ENCODE data around the gene TARDBP. TPM values are rescaled to one million over a fixed set of nuclear protein-coding genes. Genes with fewer than 3 reads are reported as not detected.
A peak's percentile ranks its signal among the peaks of the same experiment; 100 is the strongest.

TARDBP gene
- 100 to 1,000 TPM; 118 to 265 (median 172) TPM for total RNA-seq

GRCh38 chr1:11012260-11013159 is at the start of gene TARDBP:
Gene TARDBP, plus strand, starts transcription at chr1:11012654. Its CDS starts 1,074 bp downstream, at chr1:11013728.
- peaks cover 37 to 38% of the 10 kb centered on the region in 2 donors for H3K36me3 ChIP-seq
- TF ChIP-seq POLR2A (IDR thresholded peaks at IDR 0.05), result peak; percentile 94 to 95
- peak in 2 of 6 experiments; percentile 2 to 9 for TF ChIP-seq CTCF (IDR thresholded peaks at IDR 0.05)
- no peaks in the 10 kb centered on the region for H3K9me3 ChIP-seq
- H3K4me1 ChIP-seq, result peaks cover 20% of the 10 kb centered on the region in 2 donors
- peak within 1 kb of the TSS; percentile 85 to 100 (median 85) for H3K4me3 ChIP-seq (replicated peaks in 1 of 3)
- DNase-seq, result peak; percentile 87 to 88
- peak within 1 kb of the TSS; percentile 92 to 95 (median 92) for H3K27ac ChIP-seq
- 0 to 1% methylated on average over 26 to 39 of the region's 94 CpGs for WGBS, 2 donors
- H3K27me3 ChIP-seq, result no peaks in the 10 kb centered on the region
- intact Hi-C loops (cut with DNase I), result no loop called here

- Histone ChIP-seq H3K36me3 (no peaks in the 10 kb centered on the region), H3K27ac (peak overlapping the region; percentile 23 to 62 (median 53)), H3K4me3 (replicated peaks in 1 of 3) (no peak overlapping the region), H3K9me3 (no peaks in the 10 kb centered on the region), H3K27me3 (no peaks in the 10 kb centered on the region), H3K4me1 (peaks cover 5 to 17% of the 10 kb centered on the region in 2 donors)
- intact Hi-C loops (cut with DNase I), result no loop called here
- peak; percentile 73 to 80 for DNase-seq
- TF ChIP-seq CTCF (IDR thresholded peaks at IDR 0.05) (no peak), POLR2A (IDR thresholded peaks at IDR 0.05) (no peak)
- WGBS, 2 donors, result 18 to 22% methylated on average over 10 of the region's 10 CpGs
Observed at GRCh38 chr1:10965546-10966226, 46.8 kb upstream of the TARDBP start.

- Histone ChIP-seq H3K9me3 (no peaks in the 10 kb centered on the region), H3K36me3 (no peaks in the 10 kb centered on the region), H3K4me3 (replicated peaks in 1 of 3) (no peak overlapping the region), H3K27me3 (no peaks in the 10 kb centered on the region), H3K27ac (no peak overlapping the region), H3K4me1 (peaks cover 5 to 17% of the 10 kb centered on the region in 2 donors)
- WGBS, 2 donors, result 55 to 62% methylated on average over 3 of the region's 3 CpGs
- DNase-seq, result peak in 1 of 2 donors; percentile 48
- intact Hi-C loops (cut with DNase I), result no loop called here
- TF ChIP-seq POLR2A (IDR thresholded peaks at IDR 0.05) (no peak), CTCF (IDR thresholded peaks at IDR 0.05) (no peak)
Observed at GRCh38 chr1:10967090-10967489, 45.4 kb upstream of the TARDBP start.

- no peak for DNase-seq
- Histone ChIP-seq H3K36me3 (no peaks in the 10 kb centered on the region), H3K9me3 (no peaks in the 10 kb centered on the region), H3K4me3 (replicated peaks in 1 of 3) (no peak overlapping the region), H3K27me3 (no peaks in the 10 kb centered on the region), H3K4me1 (peaks cover 5 to 13% of the 10 kb centered on the region in 2 donors), H3K27ac (no peak overlapping the region)
- intact Hi-C loops (cut with DNase I), result no loop called here
- WGBS, 2 donors, result 56 to 70% methylated on average over 13 of the region's 13 CpGs
- no peak for TF ChIP-seq CTCF (IDR thresholded peaks at IDR 0.05)
- no peak for TF ChIP-seq POLR2A (IDR thresholded peaks at IDR 0.05)
Observed at GRCh38 chr1:10968411-10968826, 44.0 kb upstream of the TARDBP start.
